ENCODE data around the gene TXNDC11.

TXNDC11 gene

GRCh38 chr16:11667824-11668622 lies 74.6 kb downstream of the TXNDC11 start, which contains the start of gene SNN:
SNN (plus strand) TSS chr16:11668455; CDS start chr16:11676060, 7,605 bp downstream.
- TF ChIP-seq POLR2A (IDR thresholded peaks at IDR 0.05; ENCODE audit: extremely low read depth, insufficient read length): no peak
- TF ChIP-seq CTCF (IDR thresholded peaks at IDR 0.05; ENCODE audit: low read depth, low read length): no peak
- no peak for TF ChIP-seq MYC (IDR thresholded peaks at IDR 0.05; ENCODE audit: low read depth, low read length)
- no peak for TF ChIP-seq MAX (IDR thresholded peaks at IDR 0.05; ENCODE audit: low read depth, low read length)
- peak within 1 kb of the TSS; percentile 32 for H3K4me3 ChIP-seq (ENCODE audit: low read depth, low read length)
- peak; percentile 86 for DNase-seq (ENCODE audit: low read depth)

- TF ChIP-seq MYC (IDR thresholded peaks at IDR 0.05; ENCODE audit: low read depth, low read length) (no peak), CTCF (IDR thresholded peaks at IDR 0.05; ENCODE audit: low read depth, low read length) (no peak), MAX (IDR thresholded peaks at IDR 0.05; ENCODE audit: low read depth, low read length) (no peak), POLR2A (IDR thresholded peaks at IDR 0.05; ENCODE audit: extremely low read depth, insufficient read length) (no peak)
- no peak overlapping the region for H3K4me3 ChIP-seq (ENCODE audit: low read depth, low read length)
- no peak for DNase-seq (ENCODE audit: low read depth)
Observed at GRCh38 chr16:11667221-11667823, 75.3 kb downstream of the TXNDC11 start.

GRCh38 chr16:11666103-11667055 lies 76.3 kb downstream of the TXNDC11 start:
- no peak overlapping the region for H3K4me3 ChIP-seq (ENCODE audit: low read depth, low read length)
- DNase-seq (ENCODE audit: low read depth): no peak
- TF ChIP-seq POLR2A (IDR thresholded peaks at IDR 0.05; ENCODE audit: extremely low read depth, insufficient read length) (no peak), MYC (IDR thresholded peaks at IDR 0.05; ENCODE audit: low read depth, low read length) (no peak), CTCF (IDR thresholded peaks at IDR 0.05; ENCODE audit: low read depth, low read length) (no peak), MAX (IDR thresholded peaks at IDR 0.05; ENCODE audit: low read depth, low read length) (no peak)

GRCh38 chr16:11665071-11665491 lies 77.6 kb downstream of the TXNDC11 start:
- no peak overlapping the region for H3K4me3 ChIP-seq (ENCODE audit: low read depth, low read length)
- peak; percentile 30 for DNase-seq (ENCODE audit: low read depth)

More at GRCh38 chr16:11665071-11665491, 77.6 kb downstream of the TXNDC11 start:
- TF ChIP-seq MAX (IDR thresholded peaks at IDR 0.05; ENCODE audit: low read depth, low read length): no peak
- TF ChIP-seq CTCF (IDR thresholded peaks at IDR 0.05; ENCODE audit: low read depth, low read length): no peak
- no peak for TF ChIP-seq POLR2A (IDR thresholded peaks at IDR 0.05; ENCODE audit: extremely low read depth, insufficient read length)
- no peak for TF ChIP-seq MYC (IDR thresholded peaks at IDR 0.05; ENCODE audit: low read depth, low read length)

Data from NB4 (cell line).